Endothelial cell of umbilical vein (primary cell): ENCODE measurements around the gene LRRC56. TPM values are rescaled to one million over a fixed set of nuclear protein-coding genes. Genes with fewer than 3 reads are reported as not detected.
A peak's percentile ranks its signal among the peaks of the same experiment; 100 is the strongest.

Experiments
- BruUV-seq: library from RNA; stranded (reverse); fragments of 400-500 nt; replicated peaks from 2 replicates; lab custom pipeline; 2021; lab: Mats Ljungman, UMichigan
- CTCF ChIA-PET: fragments of 300-600, 350-600 bp; sonication (Branson Sonifier 250); formaldehyde crosslinking; loops from one replicate; lab custom pipeline; 2021; ENCODE audit warnings: antibody characterized with exemption, inconsistent platforms; lab: Charles Lee
- POLR2A ChIA-PET: fragments of 300-600, 350-600 bp; sonication (Branson Sonifier 250); formaldehyde crosslinking; loops from one replicate; lab custom pipeline; 2021; ENCODE audit warnings: antibody characterized with exemption, inconsistent platforms; lab: Charles Lee
- DNase-seq: peaks from one replicate; pipeline ENCODE4 v3.0.0-alpha.2; 2011; ENCODE audit warnings: low read depth, low spot score
- FAIRE-seq: peaks from 2 replicates; lab custom pipeline; 2011; peaks lifted over from hg19 to GRCh38; lab: Jason Lieb, UNC
- H2AFZ ChIP-seq: 2 replicates; pipeline ENCODE4 v1.6.0; 2012; ENCODE audit warnings: low read depth, low read length, control low read depth, inconsistent platforms
- H3K27ac ChIP-seq: 2 replicates; pipeline ENCODE4 v1.5.1; 2011; ENCODE audit warnings: low read depth, mild to moderate bottlenecking, control low read depth, low read length, moderate library complexity; ENCODE audit not compliant: insufficient read depth
- H3K27me3 ChIP-seq, 2 experiments: 2 replicates each; pipeline versions ENCODE4 v1.6.0 to v1.6.1; 2011; ENCODE audit warnings: low read length in 2 of 2, mixed read lengths in 1 of 2; ENCODE audit not compliant: control insufficient read depth in 2 of 2, insufficient read depth in 2 of 2
- H3K36me3 ChIP-seq, 2 experiments: 2 replicates in 1 of 2; 3 replicates in 1 of 2; pipeline ENCODE4 v1.5.1; 2011; ENCODE audit warnings: low read length in 2 of 2, mild to moderate bottlenecking in 1 of 2, moderate library complexity in 1 of 2; ENCODE audit not compliant: control insufficient read depth in 2 of 2, insufficient read depth in 2 of 2; ENCODE audit errors: extremely low read depth in 1 of 2
- H3K4me1 ChIP-seq: 3 replicates; pipeline ENCODE4 v1.5.1; 2011; ENCODE audit warnings: mild to moderate bottlenecking, low read length; ENCODE audit not compliant: control insufficient read depth, insufficient read depth; ENCODE audit errors: extremely low read depth
- H3K4me2 ChIP-seq: 2 replicates; pipeline ENCODE4 v1.6.1; 2011; ENCODE audit warnings: low read length, control low read depth, mixed read lengths; ENCODE audit not compliant: insufficient read depth
- H3K4me3 ChIP-seq, 3 experiments: fragments of 200-600 bp in 1 of 3; sonication (generic), shearing (Covaris generic) in 1 of 3; replicated peaks in 1 of 3; 2 replicates each; pipeline ENCODE4 v1.5.1; 2011 to 2016; ENCODE audit warnings: control low read depth in 3 of 3, low read length in 3 of 3, mild to moderate bottlenecking in 2 of 3, inconsistent platforms in 1 of 3, low read depth in 1 of 3, moderate library complexity in 1 of 3; ENCODE audit not compliant: insufficient read depth in 1 of 3
- H3K79me2 ChIP-seq: 2 replicates; pipeline ENCODE4 v1.6.0; 2012; ENCODE audit warnings: low read length, inconsistent platforms; ENCODE audit not compliant: control insufficient read depth, insufficient read depth
- H3K9ac ChIP-seq: replicated peaks from 2 replicates; pipeline ENCODE3; 2011; ENCODE audit warnings: low read length, control low read depth; ENCODE audit not compliant: insufficient read depth; ENCODE audit errors: extremely low read depth
- H3K9me1 ChIP-seq: replicated peaks from 3 replicates; pipeline ENCODE4 v1.6.0; 2011; ENCODE audit warnings: mild to moderate bottlenecking, low read length; ENCODE audit not compliant: control insufficient read depth, insufficient read depth; ENCODE audit errors: extremely low read depth
- H3K9me3 ChIP-seq: replicated peaks from 2 replicates; pipeline ENCODE4 v1.5.1; 2012; ENCODE audit warnings: low read length, inconsistent platforms; ENCODE audit not compliant: control insufficient read depth, insufficient read depth
- H4K20me1 ChIP-seq: replicated peaks from 2 replicates; pipeline ENCODE3; 2011; ENCODE audit warnings: mild to moderate bottlenecking, low read length; ENCODE audit not compliant: control insufficient read depth, insufficient read depth; ENCODE audit errors: extremely low read depth
- CTCF ChIP-seq, 2 donors: IDR thresholded peaks; 1 replicate in 1 of 2; 2 replicates in 1 of 2; pipeline ENCODE4 v1.5.1; 2011; ENCODE audit warnings: low read length in 2 of 2, mild to moderate bottlenecking in 2 of 2, moderate library complexity in 2 of 2, control low read depth in 1 of 2, inconsistent platforms in 1 of 2, low read depth in 1 of 2; ENCODE audit not compliant: insufficient read depth in 1 of 2; ENCODE audit errors: extremely low read depth in 1 of 2
- EZH2 ChIP-seq: IDR thresholded peaks from 2 replicates; pipeline ENCODE4 v1.6.1; 2012; ENCODE audit warnings: borderline replicate concordance, low read depth, mild to moderate bottlenecking, moderate library complexity, low read length, inconsistent platforms; ENCODE audit not compliant: severe bottlenecking
- FOS ChIP-seq: IDR thresholded peaks from 2 replicates; pipeline ENCODE4 v1.6.1; 2011; ENCODE audit warnings: mild to moderate bottlenecking, low read length, moderate library complexity, borderline replicate concordance; ENCODE audit not compliant: insufficient read depth
- GATA2 ChIP-seq: IDR thresholded peaks from 2 replicates; pipeline ENCODE4 v1.7.0; 2011; ENCODE audit warnings: low read depth, mild to moderate bottlenecking, moderate library complexity, mixed read lengths, low read length; ENCODE audit not compliant: insufficient read length, insufficient read depth
- JUN ChIP-seq: IDR thresholded peaks from 2 replicates; pipeline ENCODE4 v1.6.1; 2011; ENCODE audit warnings: borderline replicate concordance, low read depth; ENCODE audit not compliant: insufficient read length, insufficient read depth
- MAX ChIP-seq: IDR thresholded peaks from 2 replicates; pipeline ENCODE4 v1.6.1; 2011; ENCODE audit not compliant: insufficient read depth, insufficient read length
- MYC ChIP-seq: IDR thresholded peaks from one replicate; pipeline ENCODE4 v1.6.1; 2011; ENCODE audit warnings: mild to moderate bottlenecking, low read depth, low read length
- POLR2A ChIP-seq: IDR thresholded peaks from 2 replicates; pipeline ENCODE4 v1.6.1; 2012; ENCODE audit warnings: low read depth, mild to moderate bottlenecking, control low read depth, low read length
- dilution Hi-C: fragments of 300-500 bp; cut with MboI; formaldehyde crosslinking; loops from one replicate; pipeline ENCODE4 v1.15.0; 2019; ENCODE audit warnings: low sequenced_read_pairs; ENCODE audit not compliant: extremely low pct_ligation_motif_present
- intact Hi-C: fragments of 100-400 bp; cut with micrococcal nuclease; formaldehyde crosslinking; loops from one replicate; pipeline ENCODE4 v1.10.0; 2022
- polyA plus RNA-seq, 4 experiments: library from polyadenylated mRNA; depleted of rRNA in 3 of 4; stranded (reverse) in 3 of 4; unstranded in 1 of 4; fragments of >200 nt; gene quantifications; 2 replicates each; pipeline versions ENCODE4 v1.2.1 to v1.2.3, GENCODE V29; 2011 to 2012; ENCODE audit warnings: missing spikeins in 1 of 4
- total RNA-seq: library from RNA; stranded (reverse); gene quantifications from 2 replicates; pipeline ENCODE4 v1.2.3, GENCODE V29; 2021

The LRRC56 gene
- total and polyA plus RNA-seq, 2 donors (not counting 3 experiments of a cell fraction or from before 2014, with no cell fraction given) = 0.47 to 0.55 TPM

GRCh38 chr11:587546-587945, 50.2 kb downstream of the LRRC56 start:
- H4K20me1 ChIP-seq = no peaks in the 10 kb centered on the region
- dilution Hi-C loops = no loop called here
- TF ChIP-seq CTCF (IDR thresholded peaks at IDR 0.05; ENCODE audit: extremely low read depth in 1 of 2, insufficient read depth in 1 of 2, low read depth in 1 of 2, low read length in 2 of 2) (no peak), JUN (no peak), FOS (no peak), GATA2 (no peak), EZH2 (no peak), MAX (no peak), MYC (no peak), POLR2A (no peak)
- CTCF ChIA-PET = no interaction called here
- H3K4me2 ChIP-seq = no peak overlapping the region
- H3K36me3 ChIP-seq = peaks cover 6 to 33% of the 10 kb centered on the region in 2 experiments
- H3K9ac ChIP-seq = no peak overlapping the region
- BruUV-seq = no TSS peak
- H3K79me2 ChIP-seq = peaks cover 17% of the 10 kb centered on the region
- H3K4me1 ChIP-seq = peaks cover 11% of the 10 kb centered on the region
- H2AFZ ChIP-seq = no peak overlapping the region
- no peak for FAIRE-seq
- H3K4me3 ChIP-seq = no peak overlapping the region
- H3K9me3 ChIP-seq = no peaks in the 10 kb centered on the region
- peak overlapping the region; percentile 66 for H3K27ac ChIP-seq
- H3K27me3 ChIP-seq = no peaks in the 10 kb centered on the region
- POLR2A ChIA-PET = no interaction called here
- no peaks in the 10 kb centered on the region for H3K9me1 ChIP-seq
- DNase-seq = no peak
- intact Hi-C loops = no loop called here
